Mammary epithelial cell (primary cell): ENCODE results near the gene TTC28.

ENCODE experiments used
- CTCF ChIP-seq, 2 donors: IDR thresholded peaks in 1 of 2; conservative IDR thresholded peaks in 1 of 2; 2 replicates each; pipeline ENCODE4 v1.5.1; 2011 to 2012; ENCODE audit warnings: inconsistent platforms in 2 of 2, low read length in 2 of 2, mild to moderate bottlenecking in 2 of 2, control low read depth in 1 of 2, low read depth in 1 of 2; ENCODE audit not compliant: insufficient read depth in 1 of 2; ENCODE audit errors: extremely low read depth in 1 of 2
- EZH2 ChIP-seq: IDR thresholded peaks from 2 replicates; pipeline ENCODE4 v1.6.1; 2012; ENCODE audit warnings: low read length, inconsistent platforms, borderline replicate concordance

GRCh38 chr22:28015046-28015425 is 664.6 kb downstream of the TTC28 start:
- TF ChIP-seq CTCF (conservative IDR thresholded peaks at IDR 0.05 in 1 of 2, IDR thresholded peaks at IDR 0.05 in 1 of 2; ENCODE audit: extremely low read depth in 1 of 2, insufficient read depth in 1 of 2, low read depth in 1 of 2, low read length in 2 of 2) (no peak), EZH2 (no peak)
